ENCODE results near the gene KRT77.
"Not testable (repeated sequence)": the region's sequence is repeated elsewhere in the genome, so short reads cannot be mapped to it uniquely, and the experiment has no call there.

Gene KRT77

GRCh38 chr12:52673713-52674432 lies 29.5 kb downstream of the KRT77 start:
- DNase-seq: no peak

GRCh38 chr12:52673217-52673616 lies 30.1 kb downstream of the KRT77 start:
- no peak for DNase-seq

GRCh38 chr12:52672321-52672933 lies 30.9 kb downstream of the KRT77 start:
- no peak for DNase-seq

GRCh38 chr12:52670961-52671360 lies 32.4 kb downstream of the KRT77 start:
- DNase-seq: no peak

DNA sequence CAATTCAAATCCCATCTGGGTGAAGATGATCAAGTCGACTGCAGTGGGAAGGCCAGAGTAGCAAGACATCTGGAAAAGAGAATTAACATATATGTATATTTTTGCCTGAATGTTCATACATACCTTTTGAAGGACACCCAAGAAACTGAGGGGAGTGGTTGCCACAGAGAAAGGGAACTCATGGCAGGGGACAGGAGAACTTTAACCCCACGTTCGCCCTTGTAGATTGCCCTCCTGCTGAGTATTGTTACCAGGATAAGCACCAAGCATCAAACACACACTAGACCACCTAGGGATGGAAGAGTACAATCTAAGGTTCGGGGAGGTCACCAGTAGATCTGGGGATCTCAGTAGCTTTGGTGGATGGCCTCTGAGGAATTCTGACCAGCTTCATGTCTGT lies 32.8 kb downstream of the KRT77 start:
- DNase-seq: no peak

DNA sequence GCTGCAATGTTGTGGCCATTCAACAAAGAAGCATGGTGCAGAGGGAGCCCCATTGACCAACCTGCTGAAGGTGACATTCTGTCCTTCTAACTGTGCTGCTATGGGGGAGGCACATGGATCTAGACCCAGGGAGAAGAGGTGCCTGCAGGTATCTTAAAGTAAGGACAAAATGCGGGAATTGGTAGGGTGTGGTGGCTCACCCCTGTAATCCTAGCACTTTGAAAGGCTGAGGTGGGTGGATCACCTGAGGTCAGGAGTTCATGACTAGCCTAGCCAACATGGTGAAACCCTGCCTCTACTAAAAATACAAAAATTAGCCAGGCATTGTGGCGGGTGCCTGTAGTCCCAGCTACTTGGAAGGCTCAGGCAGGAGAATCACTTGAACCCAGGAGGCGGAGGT lies 33.4 kb downstream of the KRT77 start:
- DNase-seq: not testable (repeated sequence)

DNA sequence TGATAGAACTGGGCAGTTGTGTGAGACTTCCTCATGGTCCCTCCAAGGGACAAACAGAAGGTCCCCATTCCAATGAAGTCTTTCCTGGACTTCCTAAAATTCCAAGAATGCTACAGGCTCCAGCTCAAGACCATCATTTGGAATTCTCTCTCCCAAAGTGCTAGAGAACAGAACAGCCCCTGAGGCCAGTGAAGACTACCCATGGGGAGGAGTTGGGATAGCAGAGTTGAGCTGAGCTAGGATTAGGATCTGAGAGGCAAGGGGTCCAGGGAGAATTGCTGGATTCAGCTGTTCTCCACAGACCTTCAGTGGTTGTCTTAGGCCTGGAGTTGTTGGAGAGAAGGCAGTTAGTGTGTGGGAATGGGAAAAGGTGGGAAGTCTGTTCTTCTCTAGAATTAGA lies 33.9 kb downstream of the KRT77 start:
- no peak for DNase-seq

DNA sequence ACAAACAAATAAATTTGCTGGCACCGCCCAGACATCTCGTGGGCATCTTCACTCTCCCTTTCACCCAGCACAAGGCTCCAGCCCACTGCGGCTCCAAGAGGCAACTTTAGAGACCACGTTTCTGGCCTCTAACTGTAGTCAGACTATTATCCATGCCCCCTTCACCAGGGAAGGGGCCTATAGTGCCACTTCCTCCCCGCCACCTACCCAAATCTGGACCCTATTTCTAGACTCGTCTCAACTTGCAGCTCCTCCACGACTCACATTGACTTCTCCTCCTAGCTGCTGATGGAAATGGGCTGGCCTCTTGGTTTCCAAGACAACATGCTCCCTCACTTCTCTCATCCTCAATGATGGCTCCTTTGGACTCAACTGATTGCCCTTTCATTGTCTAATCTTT lies 35.4 kb downstream of the KRT77 start:
- no peak for DNase-seq

DNA sequence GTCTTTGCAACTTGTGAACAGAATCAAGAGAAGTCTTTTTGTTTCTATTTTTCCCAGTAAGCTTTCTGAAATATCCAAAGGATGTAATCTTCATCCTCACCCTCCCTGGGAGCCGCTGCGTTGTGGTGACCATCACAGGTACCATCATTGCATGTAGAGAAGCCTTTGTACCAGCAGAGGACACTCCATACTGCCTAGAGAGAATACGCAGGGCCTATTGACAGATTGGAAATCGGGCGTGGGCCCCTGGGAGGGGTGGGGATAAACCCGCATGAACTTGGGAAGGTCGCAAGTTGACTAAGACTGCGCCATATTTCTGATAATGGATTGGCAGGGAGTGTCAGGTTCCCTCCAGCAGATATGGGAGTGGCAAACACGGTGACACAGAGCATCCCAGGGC lies 35.8 kb downstream of the KRT77 start:
- no peak for DNase-seq

DNA sequence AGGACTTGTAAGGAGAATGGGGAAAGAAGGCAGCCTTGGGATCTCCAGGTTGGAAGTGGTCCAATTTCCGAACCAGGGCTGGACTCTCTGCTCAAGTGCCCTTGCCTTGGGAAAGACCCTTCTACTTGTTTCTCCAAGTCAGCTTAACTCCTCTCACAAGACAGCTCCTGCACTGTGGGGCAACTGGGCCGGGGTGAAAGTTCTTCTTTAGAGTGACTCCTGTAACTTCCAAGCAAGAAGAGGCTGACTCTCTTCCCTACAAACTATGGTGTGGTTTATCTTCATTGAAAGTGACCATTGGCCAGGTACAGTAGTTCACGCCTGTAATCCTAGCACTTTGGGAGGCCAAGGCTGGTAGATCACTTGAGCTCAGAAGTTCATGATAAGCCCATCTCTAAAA lies 36.9 kb downstream of the KRT77 start:
- no peak for DNase-seq

DNA sequence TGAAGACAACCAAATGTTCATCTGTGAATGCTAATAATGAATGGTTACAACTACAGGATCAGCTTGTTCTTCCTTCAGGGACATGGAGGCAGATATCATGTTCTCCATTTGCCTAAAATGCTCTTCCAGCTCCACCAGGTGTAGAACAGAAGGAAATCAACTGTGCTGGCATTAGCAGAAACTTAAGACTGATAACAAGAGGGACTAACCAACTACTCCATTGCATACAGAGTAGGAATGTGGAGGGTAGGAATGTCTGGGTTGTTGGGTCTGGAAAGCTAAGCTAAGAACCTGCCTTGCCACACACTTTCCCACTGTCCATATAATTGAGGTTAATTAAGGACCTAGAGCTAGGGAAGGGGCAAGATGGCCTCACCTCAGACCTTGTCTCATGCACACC lies 39.9 kb downstream of the KRT77 start:
- no peak for DNase-seq

DNA sequence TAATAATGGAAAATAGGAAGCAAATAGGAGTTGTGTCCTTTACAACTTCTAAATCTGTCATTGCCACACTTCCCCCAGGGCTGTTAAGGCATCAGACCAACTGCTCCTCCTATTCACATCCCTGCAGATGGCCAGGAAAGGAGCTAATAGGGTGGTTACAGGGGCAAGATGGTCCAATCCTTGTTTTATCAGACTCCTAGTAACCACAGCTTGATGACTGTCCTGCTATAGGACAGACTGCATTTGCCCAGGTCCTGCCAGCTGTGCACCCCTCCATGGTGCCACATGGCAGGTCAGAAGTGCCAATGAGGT lies 40.5 kb downstream of the KRT77 start:
- no peak for DNase-seq

DNA sequence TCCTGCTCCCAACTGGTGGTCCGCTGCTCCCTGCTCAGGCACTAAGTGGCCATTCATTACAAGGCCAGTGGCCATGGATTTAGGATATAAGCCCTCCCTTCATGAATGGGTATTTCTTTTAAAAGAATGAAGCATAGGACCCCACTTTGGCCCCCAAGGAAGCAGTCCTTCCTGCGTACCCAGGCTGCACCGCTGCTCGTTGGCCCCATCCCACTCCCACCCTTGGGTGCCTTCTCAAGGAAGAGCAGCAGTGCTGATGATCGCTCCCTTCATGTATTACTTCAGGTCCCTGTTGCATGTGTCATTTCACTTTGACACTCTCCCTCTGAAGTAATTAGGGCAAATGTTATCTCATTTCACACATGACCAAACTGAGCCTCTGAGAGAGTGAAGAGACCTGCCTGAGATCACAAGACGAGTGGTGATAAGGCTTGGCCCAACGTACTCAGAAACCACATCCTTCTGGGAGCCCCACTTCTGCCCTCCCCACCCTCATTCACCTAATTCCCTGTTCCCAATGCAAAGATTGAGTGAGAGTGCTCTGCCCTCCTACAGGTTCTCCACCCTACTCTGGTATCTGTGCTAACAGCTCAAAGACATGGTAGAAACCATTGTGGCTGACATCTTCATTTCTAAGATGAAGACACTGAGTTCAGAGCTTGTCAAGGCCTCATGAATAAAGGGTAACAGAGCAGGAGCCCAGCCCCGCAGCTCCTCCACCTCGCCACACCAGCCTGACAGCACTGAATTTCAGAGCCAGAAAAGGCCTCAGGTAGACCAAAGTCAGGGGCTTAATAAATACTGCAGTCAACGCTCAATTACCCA lies 41.0 kb downstream of the KRT77 start:
- DNase-seq: no peak

GRCh38 chr12:52661668-52662067 lies 41.7 kb downstream of the KRT77 start:
- no peak for DNase-seq

GRCh38 chr12:52660934-52661499 lies 42.3 kb downstream of the KRT77 start:
- DNase-seq: no peak

- no peak for DNase-seq
Measured at GRCh38 chr12:52659951-52660350, 43.4 kb downstream of the KRT77 start.

- no peak for DNase-seq
Measured at GRCh38 chr12:52659395-52659794, 43.9 kb downstream of the KRT77 start.

GRCh38 chr12:52658196-52658595 lies 45.1 kb downstream of the KRT77 start:
- DNase-seq: no peak

DNA sequence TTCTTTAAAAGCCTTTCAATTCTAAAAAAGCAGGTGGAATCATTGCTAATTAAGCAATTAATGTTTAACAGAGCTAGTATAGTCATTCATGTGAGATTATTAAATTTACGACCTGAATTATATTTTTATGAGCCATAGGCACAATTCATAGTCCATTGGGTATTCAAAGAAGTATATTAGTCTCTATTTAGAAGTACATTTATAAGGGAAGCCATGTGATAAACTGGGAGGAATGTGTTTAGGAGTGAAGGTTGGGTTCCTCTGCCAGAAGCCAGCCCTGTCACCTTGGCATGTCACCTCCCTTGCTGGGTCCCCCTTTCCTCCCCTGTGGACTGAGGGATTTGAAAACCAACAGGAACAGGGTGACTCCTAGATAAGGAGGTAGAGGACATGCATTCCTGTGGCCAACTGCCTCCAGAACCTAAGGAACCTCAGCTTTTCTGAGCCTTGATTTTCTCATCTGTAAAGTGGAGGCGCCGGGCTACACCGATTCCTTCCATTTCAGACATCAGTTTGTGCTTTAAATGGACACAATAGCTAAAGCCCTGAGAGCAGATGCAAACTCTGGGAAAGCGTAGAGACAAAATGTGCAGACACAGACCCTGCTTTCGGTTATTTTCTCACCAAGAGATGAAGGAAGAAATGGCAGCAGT lies 45.9 kb downstream of the KRT77 start:
- no peak for DNase-seq

DNA sequence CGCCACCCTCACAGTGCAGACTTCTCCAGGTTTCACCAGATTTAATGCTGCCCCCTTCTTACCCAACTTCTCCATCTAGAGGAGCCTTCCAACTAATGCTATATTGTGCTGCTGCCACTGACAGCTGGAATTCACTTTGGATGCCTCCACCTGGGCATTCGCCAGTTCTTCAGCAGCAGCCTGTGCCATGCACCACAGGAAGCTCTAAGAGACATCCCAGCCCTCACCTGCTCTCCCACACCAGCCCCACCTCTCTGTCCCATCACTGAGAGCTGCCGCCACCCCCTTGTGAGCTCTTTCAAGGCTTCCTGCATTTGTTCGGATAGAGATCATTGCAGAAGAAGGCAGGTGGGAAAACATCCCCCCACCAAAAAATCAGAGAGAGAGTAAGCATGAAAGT lies 46.7 kb downstream of the KRT77 start:
- no peak for DNase-seq

GRCh38 chr12:52655720-52656124 lies 47.6 kb downstream of the KRT77 start:
- DNase-seq: no peak

DNA sequence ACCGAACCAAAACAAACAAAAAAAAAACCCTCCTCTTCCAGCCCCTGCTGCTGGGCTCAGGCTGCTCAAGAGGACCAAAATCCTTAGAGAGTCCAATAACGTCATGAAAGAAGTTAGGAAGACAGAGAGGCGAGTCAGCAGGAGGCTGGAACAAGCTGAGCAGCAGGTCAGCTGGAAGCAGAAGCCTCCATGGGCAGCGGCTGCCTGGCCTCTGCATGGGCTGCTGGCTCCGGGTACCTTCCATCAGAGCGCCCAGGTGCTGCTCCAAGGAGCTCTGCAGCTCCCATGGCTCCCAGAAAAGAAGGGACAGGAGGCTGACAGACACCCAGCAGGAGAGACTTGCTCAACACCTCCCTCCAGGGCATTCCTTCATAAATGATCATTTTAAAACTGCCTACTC lies 48.1 kb downstream of the KRT77 start:
- no peak for DNase-seq

GRCh38 chr12:52651726-52652261 lies 51.5 kb downstream of the KRT77 start, which contains the start of gene KRT2:
KRT2 (minus strand) TSS chr12:52652211; CDS start chr12:52652142, 69 bp downstream.
- DNase-seq: no peak

Measured in activated CD4-positive, CD25-positive, alpha-beta regulatory T cell treated with anti-CD3 and anti-CD28 coated beads, Interleukin-2, amount 50 U/mL, for 72 hours (primary cell).